CD4-positive, alpha-beta T cell treated with Interleukin-6 at 100 ng/mL for 8 hours (primary cell): Measurements from ENCODE around the gene CADM2.
"Not testable (repeated sequence)": the region's sequence is repeated elsewhere in the genome, so short reads cannot be mapped to it uniquely, and the experiment has no call there.

ENCODE experiments used
- DNase-seq: peaks from one replicate; pipeline ENCODE4 v3.0.0-alpha.2; 2020; ENCODE audit warnings: mixed read lengths, low spot score

CADM2 gene

GRCh38 chr3:85481411-85482212 lies 522.8 kb downstream of the CADM2 start:
- DNase-seq: no peak

GRCh38 chr3:85482213-85482490 lies 523.4 kb downstream of the CADM2 start:
- no peak for DNase-seq

DNA sequence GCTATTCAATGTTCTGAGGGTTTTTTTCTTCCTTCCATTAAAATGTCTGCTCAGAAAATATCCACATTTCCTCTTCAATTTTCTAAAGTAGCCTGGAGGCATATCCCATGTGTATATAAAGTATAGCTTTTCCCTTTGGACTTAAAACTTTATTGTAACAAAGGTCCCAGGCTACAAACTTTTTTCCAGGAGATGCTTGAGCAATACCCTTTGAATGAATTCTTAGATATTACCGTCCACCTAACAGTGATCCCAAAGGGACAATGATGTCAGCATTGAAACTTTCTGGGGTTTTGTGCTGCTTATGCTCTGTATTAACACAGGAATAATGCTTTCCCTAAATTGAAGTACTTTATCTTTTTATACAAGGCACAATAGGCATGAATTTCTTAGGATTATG lies 525.2 kb downstream of the CADM2 start:
- no peak for DNase-seq

DNA sequence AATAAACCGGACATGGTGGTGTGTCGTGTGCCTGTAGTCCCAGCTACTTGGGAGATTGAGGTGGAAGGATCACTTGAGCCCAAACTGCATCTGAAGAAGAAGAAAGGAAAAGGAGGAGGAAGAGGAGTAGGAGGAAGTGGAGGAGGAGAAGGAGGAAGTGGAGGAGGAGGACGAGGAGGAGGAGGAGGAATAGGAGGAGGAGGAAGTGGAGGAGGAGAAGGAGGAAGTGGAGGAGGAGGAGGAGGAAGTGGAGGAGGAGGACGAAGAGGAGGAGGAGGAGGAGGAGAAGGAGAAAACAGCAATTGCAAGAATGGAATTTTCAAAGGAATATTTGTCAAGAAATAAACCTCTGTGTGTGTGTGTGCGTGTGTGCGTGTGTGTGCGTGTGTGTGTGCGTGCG lies 528.6 kb downstream of the CADM2 start:
- no peak for DNase-seq

GRCh38 chr3:85495602-85496001 lies 536.8 kb downstream of the CADM2 start:
- DNase-seq: no peak

GRCh38 chr3:85498177-85498576 lies 539.4 kb downstream of the CADM2 start:
- DNase-seq: no peak

DNA sequence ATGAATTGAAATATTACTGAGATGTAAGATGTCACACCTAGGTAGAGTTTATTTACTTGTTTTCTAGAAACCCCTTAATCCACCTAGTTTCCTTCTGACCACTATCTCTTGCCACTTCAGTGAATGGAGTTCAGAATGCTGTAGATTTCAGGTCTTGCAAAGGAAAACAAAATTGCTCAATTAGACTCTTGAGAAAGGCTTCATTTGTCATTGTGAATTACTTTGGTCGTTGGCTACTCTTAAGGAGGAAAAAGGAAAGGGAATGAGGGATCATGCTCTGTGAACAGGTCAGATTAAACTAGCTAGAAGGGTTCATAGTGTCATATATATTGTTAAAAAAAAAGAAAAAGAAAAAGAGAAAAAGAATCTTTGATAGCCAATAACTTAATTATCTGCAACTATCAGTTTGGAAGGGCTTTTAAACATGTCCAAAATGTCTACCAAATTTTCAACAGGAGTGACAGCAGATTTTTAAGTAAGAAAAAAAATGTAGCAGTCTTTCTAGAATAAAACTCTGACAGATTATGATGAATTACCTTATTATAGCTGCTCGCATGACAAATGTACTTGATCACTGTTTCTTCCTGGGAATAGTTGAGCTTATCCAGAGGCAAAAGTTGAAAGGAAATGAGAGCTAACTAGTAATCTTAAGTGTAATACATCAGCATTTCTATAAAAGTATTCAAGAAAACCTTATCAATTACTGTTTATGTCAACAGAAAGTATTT lies 543.5 kb downstream of the CADM2 start:
- DNase-seq: no peak

- peak; percentile 3 for DNase-seq
These were observed 545.5 kb downstream of the CADM2 start for GRCh38 chr3:85504129-85504784.

GRCh38 chr3:85504785-85505511 lies 546.2 kb downstream of the CADM2 start:
- DNase-seq: not testable (repeated sequence)

DNA sequence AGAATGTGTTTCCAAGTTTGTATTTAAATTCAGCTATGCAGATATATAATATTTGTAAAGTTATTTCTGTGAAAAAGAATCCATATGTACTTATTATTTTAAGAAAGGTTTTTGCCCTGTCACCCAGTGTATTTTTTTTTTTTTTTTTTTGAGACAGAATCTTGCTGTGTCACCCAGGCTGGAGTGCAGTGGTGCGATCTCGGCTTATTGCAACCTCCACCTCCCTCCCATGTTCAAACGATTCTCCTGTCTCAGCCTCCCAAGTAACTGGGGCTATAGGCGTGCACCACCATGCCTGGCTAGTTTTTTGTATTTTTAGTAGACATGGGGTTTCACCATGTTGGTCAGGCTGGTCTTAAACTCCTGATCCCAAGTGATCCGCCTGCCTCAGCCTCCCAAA lies 548.3 kb downstream of the CADM2 start:
- not testable (repeated sequence) for DNase-seq

- DNase-seq: no peak
These were observed 549.9 kb downstream of the CADM2 start for GRCh38 chr3:85508659-85509058.

- no peak for DNase-seq
These were observed 557.4 kb downstream of the CADM2 start for GRCh38 chr3:85516146-85516545.

DNA sequence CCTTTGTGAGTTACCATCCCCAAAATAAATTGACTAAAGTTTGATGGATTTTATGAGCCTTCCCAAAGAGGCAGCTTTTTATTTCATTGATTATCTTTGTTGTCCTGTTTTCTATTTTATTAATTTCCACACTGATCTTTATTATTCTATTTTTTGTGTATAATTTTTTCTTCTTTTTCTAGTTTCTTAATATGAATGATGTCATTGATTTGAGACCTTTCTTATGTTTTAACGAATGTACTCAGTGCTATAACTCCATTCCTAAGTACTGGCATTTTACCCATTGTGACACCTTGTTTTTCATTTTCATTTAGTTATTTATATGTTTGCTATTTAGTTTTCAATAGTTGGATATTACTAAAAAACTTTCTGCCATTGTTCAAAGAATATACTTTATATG lies 565.3 kb downstream of the CADM2 start:
- DNase-seq: no peak

GRCh38 chr3:85525264-85525663 lies 566.5 kb downstream of the CADM2 start:
- no peak for DNase-seq

- no peak for DNase-seq
These were observed 574.8 kb downstream of the CADM2 start for GRCh38 chr3:85533586-85533985.

DNA sequence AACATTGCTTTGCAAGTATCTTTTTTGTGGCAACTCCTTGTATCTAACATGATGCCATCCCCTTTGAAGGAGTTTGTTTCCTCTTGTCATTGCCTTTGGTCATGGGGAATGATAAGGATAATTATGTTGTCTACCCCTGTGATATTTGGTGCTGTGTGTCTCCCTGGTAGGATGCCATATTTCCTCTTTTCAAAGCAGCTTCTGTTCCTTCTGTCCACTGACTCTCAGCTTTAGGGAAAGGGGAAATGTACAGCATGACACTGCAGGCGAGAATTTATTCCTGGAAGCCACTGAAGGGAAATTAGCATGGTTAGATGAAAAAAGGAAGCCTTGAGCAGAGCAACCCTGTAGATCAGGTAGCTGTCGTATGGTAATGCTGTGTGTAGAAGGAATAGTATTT lies 576.7 kb downstream of the CADM2 start:
- DNase-seq: no peak

DNA sequence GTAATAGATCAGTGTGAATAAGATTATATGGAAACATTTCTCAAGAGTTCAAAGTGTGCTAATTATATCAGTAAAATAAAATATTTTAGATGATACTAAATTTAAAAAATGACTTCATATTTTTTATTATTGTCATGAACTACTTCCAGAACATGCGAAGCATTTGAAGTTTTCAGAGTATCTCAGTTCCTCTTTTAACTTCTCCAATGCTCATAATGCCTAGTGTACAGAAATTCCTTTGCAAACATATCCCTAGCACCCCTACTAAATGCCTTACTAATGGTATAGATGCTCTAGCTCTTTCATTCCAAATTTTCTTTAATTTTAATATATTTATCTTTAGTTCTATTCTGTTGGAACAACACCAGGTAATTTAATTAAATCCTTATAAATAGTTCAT lies 580.4 kb downstream of the CADM2 start:
- DNase-seq: no peak

DNA sequence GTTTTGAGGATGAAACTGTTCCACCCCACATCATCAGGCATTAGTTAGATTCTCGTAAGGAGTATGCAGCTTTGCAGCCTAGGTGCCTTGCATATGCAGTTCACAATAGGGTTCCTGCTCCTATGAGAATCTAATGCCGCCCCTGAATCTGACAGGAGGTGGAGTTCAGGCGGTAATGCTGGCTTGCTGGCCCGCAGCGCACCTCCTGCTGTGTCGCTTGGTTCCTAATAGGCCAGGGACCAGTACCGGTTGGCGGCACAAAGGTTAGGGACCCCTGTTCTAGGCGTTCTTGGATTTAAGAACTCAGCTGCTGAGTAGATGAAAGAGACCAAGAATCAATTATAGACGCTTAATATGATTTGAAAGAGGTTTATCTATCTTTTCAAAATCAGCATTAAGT lies 595.4 kb downstream of the CADM2 start:
- DNase-seq: no peak

DNA sequence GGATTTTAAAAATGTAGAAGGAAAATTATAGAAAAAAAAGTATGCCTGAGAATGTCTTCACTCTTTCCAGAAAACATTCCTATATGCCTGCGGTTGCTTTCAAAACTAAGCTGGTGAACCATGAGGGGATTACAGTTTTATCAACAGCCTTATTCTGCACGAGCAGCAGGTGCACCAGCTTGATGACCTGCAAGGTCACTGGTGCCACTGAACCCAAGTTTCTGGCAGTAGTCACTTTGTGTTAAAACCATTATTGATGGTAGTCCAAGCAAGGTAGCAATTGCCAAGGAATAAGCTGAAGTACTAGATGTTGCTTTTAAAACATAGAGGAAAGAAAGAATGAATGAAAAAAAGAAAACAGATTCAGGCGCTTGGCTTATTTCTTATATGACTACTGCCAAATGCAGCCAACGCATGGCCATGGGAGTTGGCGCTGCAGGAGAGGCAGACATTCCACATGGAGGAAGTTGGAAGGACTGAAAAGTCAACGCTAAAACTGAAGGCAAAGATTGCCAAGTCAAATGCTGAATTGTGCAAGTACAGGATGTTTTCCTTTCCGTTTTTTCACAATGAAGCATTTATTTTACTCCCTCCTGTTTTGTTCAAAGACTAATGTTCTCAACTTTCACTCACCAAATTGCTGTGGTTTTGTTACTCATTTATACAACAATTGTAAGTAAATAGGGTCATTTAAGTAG lies 601.4 kb downstream of the CADM2 start:
- no peak for DNase-seq

GRCh38 chr3:85567071-85567676 lies 608.4 kb downstream of the CADM2 start:
- no peak for DNase-seq

GRCh38 chr3:85570819-85571218 lies 612.0 kb downstream of the CADM2 start:
- DNase-seq: no peak

DNA sequence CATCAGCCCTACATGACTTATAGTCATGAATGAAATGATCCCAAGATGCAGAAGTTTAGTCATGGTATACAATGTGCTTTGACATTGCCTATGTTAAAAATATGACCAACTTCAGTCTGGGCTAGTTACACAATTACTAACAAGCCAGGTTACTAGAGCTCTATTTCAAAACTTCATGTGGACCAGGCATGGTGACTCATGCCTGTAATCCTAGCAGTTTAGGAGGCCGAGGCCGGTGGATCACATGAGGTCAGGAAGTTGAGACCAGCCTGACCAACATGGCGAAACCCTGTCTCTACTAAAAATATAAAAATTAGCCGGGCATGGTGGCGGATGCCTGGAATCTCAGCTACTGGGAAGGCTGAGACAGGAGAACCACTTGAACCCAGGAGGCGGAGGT lies 613.0 kb downstream of the CADM2 start:
- no peak for DNase-seq
